GM10266 (cell line): ENCODE measurements around the gene IYD.

Experiments
- DNase-seq: peaks from one replicate; pipeline ENCODE4 v3.0.0; 2012; ENCODE audit errors: extremely low spot score
- CTCF ChIP-seq: IDR thresholded peaks from 2 replicates; pipeline ENCODE4 v1.5.1; 2012; ENCODE audit warnings: mild to moderate bottlenecking, low read depth; ENCODE audit not compliant: control insufficient read depth, insufficient read depth; ENCODE audit errors: missing control alignments

IYD gene

GRCh38 chr6:150430815-150431214 is 62.0 kb downstream of the IYD start:
- no peak for DNase-seq
- TF ChIP-seq CTCF: no peak

GRCh38 chr6:150435360-150435759 is 66.5 kb downstream of the IYD start:
- no peak for DNase-seq
- TF ChIP-seq CTCF: no peak

- DNase-seq: no peak
- no peak for TF ChIP-seq CTCF
Observed at GRCh38 chr6:150435832-150436231, 67.0 kb downstream of the IYD start.

- DNase-seq: no peak
- no peak for TF ChIP-seq CTCF
Observed at GRCh38 chr6:150439373-150439772, 70.6 kb downstream of the IYD start.

- DNase-seq: no peak
- no peak for TF ChIP-seq CTCF
Observed at GRCh38 chr6:150443621-150444020, 74.8 kb downstream of the IYD start.

GRCh38 chr6:150444308-150444707 is 75.5 kb downstream of the IYD start:
- TF ChIP-seq CTCF: no peak
- no peak for DNase-seq

- TF ChIP-seq CTCF: no peak
- no peak for DNase-seq
Observed at GRCh38 chr6:150445486-150445885, 76.7 kb downstream of the IYD start.
